Mucosa of stomach (tissue), 1 donor: ENCODE results near the gene CYP8B1.

Experiments used
- H3K27me3 ChIP-seq: one replicate; pipeline ENCODE4 v1.7.0; 2013; ENCODE audit warnings: mild to moderate bottlenecking, low read length; ENCODE audit not compliant: control insufficient read depth, insufficient read depth
- H3K36me3 ChIP-seq: one replicate; pipeline ENCODE4 v1.7.0; 2013; ENCODE audit warnings: low read length; ENCODE audit not compliant: control insufficient read depth, insufficient read depth
- H3K4me1 ChIP-seq: one replicate; pipeline ENCODE4 v1.7.0; 2013; ENCODE audit warnings: mild to moderate bottlenecking, low read length; ENCODE audit not compliant: control insufficient read depth, insufficient read depth
- H3K4me3 ChIP-seq: one replicate; pipeline ENCODE4 v1.7.0; 2013; ENCODE audit warnings: low read length
- H3K9ac ChIP-seq: one replicate; pipeline ENCODE4 v1.7.0; 2013; ENCODE audit warnings: mild to moderate bottlenecking, low read length, moderate library complexity
- H3K9me3 ChIP-seq: one replicate; pipeline ENCODE4 v1.7.0; 2013; ENCODE audit warnings: mild to moderate bottlenecking, low read length, moderate library complexity; ENCODE audit not compliant: control insufficient read depth
- donor health status: Pancreatic carcinoma.

The CYP8B1 gene

DNA sequence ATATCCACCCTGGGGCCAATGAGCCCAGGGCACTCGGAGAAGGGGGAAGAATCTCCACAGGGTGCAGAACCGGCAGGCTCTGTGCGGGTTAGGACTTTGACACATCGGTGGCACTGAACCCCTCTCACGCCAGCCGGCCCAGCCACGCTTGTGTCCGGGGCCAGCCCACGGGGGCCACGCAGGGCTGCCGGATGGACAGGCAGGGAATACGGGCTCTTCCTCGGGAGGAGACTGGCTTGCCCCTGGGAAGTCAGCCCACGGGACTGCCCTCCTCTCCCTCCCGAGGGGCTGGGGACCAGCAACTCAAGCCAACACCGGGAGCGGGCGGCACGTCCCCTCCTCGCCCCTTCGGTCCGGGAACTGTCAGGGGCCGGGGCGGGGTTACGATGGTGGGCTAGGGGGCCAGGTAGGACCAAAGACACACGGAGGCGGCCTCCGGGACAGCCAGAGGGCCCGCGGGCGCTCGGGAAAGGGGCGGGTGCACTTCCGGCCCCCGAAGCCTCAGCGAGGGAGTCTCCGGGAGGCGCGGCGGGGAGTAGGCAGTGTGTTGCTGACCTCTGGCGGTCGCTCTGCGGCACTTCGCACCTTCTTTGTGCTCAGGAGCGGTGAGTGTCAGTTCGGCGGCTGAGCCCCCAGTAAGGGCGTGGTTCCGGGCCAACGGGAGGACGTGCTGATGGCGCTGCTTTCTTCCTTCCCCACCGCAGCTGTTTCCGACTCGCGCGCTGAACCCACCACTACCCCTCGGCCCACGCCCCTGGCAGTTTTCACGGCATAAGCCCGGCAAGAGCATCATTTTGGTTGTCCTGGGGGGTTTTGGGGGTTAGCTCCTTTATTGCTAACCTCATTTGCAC, 5.1 kb upstream of the CYP8B1 start:
- peak overlapping the region; percentile 61 for H3K4me3 ChIP-seq
- H3K36me3 ChIP-seq, result no peaks in the 10 kb centered on the region
- H3K4me1 ChIP-seq, result peaks cover 11% of the 10 kb centered on the region
- peak overlapping the region; percentile 92 for H3K9ac ChIP-seq
- H3K27me3 ChIP-seq, result no peaks in the 10 kb centered on the region
- H3K9me3 ChIP-seq, result no peaks in the 10 kb centered on the region

DNA sequence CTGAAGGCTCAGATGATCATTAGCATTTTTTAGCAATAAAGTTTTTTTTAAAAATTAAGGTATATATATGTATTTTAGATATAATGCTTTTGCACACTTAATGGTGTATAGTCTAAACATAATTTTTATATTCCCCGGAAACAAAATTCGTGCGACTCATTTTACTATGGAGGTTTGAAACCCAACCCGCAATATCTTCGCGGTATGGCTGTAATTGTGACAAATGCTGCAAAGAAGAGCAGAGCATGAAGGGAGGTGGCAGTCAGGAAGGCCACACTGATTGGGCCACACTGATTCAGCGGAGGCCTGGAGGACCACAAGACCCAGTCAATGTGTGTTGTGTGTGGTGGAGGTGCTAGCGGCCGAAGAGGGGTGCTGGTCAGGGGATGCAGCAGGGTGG, 4.5 kb upstream of the CYP8B1 start:
- H3K9me3 ChIP-seq, result no peaks in the 10 kb centered on the region
- no peaks in the 10 kb centered on the region for H3K36me3 ChIP-seq
- H3K9ac ChIP-seq, result peak overlapping the region; percentile 92
- no peaks in the 10 kb centered on the region for H3K27me3 ChIP-seq
- H3K4me3 ChIP-seq, result peak overlapping the region; percentile 61
- H3K4me1 ChIP-seq, result peaks cover 11% of the 10 kb centered on the region

DNA sequence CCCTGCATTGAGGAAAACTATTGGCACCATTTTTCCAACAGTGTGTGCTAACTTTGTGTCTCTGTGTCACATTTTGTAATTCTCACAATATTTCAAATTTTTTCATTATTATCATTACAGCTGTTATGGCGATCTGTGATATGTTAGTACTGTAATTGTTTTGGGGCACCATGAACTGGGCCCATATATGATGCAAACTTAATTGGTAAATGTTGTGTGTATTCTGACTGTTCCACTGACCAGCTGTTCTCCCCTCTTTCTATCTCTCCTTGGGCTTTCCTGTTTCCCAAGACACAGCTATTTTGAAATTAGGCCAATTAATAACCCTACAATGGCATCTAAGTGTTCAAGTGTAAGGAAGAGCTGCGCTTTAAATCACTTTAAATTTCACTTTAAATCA, 2.2 kb upstream of the CYP8B1 start:
- Histone ChIP-seq H3K9ac (no peak overlapping the region), H3K9me3 (no peaks in the 10 kb centered on the region)

DNA sequence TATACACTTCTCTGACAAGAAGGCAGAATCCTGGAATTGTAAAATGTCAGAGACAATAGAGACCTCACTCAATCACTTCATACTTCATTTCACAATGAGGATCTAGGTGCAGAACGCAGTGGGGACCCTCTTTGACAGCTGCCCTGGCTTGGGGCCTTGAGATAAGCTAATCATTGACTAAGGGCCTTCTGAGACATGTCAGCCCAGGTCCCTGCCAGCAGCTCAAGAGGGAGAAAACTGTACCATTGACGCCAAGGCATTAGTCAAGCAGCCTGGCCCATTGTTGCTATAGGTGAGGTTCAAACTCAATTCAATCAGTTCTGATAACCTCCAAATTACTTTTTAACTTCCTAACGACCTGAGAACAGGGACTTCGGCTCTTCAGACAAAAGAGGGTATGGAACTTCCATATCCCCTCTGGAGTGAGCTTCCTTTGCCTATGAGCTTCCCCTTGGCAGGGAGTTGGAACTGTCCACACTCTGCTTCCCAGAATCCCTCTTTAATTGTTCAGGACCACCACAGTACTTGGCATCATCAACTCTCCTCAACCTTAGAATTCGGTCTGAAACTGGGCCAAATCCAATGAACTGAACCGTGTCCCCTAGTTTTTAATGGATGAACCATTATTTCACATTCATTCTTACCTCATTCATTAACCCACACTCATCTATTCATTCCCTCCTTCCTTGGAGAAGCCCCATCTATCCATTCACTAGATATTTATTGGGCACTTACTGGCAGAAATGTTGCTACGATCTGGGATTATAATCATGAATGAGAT, 1.5 kb upstream of the CYP8B1 start:
- H3K4me3 ChIP-seq, result no peak overlapping the region
- H3K36me3 ChIP-seq, result no peaks in the 10 kb centered on the region
- peaks cover 12% of the 10 kb centered on the region for H3K4me1 ChIP-seq
- H3K27me3 ChIP-seq, result no peaks in the 10 kb centered on the region
- H3K9ac ChIP-seq, result no peak overlapping the region
- no peaks in the 10 kb centered on the region for H3K9me3 ChIP-seq

More for the DNA sequence above, 2.2 kb upstream of the CYP8B1 start:
- peaks cover 11% of the 10 kb centered on the region for H3K4me1 ChIP-seq
- H3K4me3 ChIP-seq, result no peak overlapping the region
- no peaks in the 10 kb centered on the region for H3K36me3 ChIP-seq
- H3K27me3 ChIP-seq, result no peaks in the 10 kb centered on the region

DNA sequence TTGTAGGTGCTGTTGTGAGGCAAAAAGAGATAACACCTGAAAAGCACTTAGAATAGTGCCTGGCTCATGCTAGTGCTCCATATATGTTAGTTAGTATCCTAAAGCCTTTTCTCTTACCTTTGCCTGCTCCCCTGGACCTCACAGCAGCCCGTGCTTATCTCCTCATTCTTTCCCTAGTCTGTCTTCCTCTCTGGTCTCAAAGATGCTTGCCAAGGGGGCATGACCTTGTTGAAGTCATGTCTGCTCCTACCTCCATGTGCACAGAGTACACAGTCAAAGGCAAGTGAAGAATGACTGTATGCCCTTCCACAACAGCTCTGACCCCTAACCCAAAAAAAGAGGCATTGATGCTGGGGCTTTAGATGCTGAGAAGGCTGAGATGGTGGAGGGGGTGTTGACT, 722 bp upstream of the CYP8B1 start:
- Histone ChIP-seq H3K9me3 (no peaks in the 10 kb centered on the region), H3K4me3 (no peak overlapping the region), H3K27me3 (no peaks in the 10 kb centered on the region), H3K36me3 (no peaks in the 10 kb centered on the region), H3K9ac (no peak overlapping the region), H3K4me1 (peaks cover 18% of the 10 kb centered on the region)

DNA sequence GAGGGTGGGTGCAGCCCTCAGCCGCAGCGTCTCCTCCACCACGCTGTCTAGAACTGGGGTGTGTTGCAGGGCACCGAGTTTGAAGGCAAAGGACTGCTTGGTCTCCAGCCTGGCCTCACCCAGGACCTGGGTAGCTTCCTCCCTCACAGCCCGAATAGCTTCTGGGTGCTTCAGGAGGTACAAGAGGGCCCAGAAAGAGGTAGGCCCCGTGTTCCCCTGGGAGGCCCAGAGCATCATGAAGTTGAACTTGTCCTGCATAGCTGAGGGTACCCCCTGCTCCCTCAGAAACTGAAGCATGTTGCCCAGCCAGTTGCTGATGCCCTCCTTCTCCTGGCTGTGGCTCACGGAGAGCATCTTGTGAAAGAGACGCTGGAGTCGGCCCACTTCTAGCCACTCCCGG, 930 bp downstream of the CYP8B1 start:
- Histone ChIP-seq H3K4me1 (peaks cover 8% of the 10 kb centered on the region), H3K4me3 (no peak overlapping the region), H3K9me3 (no peaks in the 10 kb centered on the region), H3K9ac (no peak overlapping the region), H3K36me3 (no peaks in the 10 kb centered on the region), H3K27me3 (no peaks in the 10 kb centered on the region)

DNA sequence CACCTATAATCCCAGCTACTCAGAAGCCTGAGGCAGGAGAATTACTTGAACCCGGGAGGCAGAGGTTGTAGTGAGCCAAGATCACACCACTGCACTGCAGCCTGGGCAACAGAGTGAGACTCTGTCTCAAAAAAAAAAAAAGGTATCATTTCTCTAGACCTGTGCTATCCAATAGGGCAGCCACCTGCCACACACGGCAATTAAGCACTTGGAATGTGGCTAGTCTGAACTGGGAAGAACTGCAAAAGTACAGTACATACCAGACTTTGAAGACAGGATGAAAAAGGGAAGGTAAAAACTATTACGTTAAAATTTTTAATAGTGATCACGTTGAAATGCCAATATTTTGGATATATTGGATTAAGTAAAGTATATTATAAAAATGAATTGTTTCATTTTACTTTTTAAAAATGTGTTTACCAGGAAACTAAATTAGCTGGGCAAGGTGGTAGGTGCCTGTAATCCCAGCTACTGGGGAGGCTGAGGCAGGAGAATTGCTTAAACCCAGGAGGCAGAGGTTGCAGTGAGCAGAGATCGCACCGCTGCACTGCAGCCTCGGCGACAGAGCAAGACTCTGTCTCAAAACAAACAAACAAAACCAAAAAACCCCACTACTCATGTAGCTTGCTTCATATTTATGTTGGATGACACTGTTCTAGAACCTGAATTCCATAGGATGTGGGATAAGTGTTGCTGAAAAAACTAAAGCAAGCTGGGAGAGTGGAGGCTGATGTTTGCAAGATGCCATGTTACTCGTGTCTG, 2.3 kb downstream of the CYP8B1 start:
- no peak overlapping the region for H3K4me3 ChIP-seq
- H3K9ac ChIP-seq, result no peak overlapping the region

DNA sequence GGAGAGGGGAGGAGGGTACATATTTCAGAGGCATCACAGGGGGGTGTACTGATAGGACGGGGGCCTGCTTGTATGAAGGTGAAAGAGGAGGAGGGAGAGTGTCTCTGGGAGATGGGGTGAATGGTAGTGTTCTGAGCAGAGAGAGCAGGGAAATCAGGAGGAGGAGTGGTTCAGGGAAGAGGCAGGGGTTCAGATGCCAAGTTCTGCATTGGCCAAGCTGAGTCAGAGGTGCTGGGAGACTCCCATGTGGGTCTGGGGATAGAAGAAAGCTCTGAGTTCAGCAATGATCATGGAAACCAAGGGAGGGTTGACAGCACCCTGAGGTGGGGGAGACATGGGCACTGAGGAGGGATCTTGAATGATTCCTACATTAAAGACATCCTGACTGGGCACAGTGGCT, 3.0 kb downstream of the CYP8B1 start:
- Histone ChIP-seq H3K4me1 (peaks cover 8% of the 10 kb centered on the region), H3K4me3 (no peak overlapping the region), H3K36me3 (no peaks in the 10 kb centered on the region), H3K27me3 (no peaks in the 10 kb centered on the region), H3K9ac (no peak overlapping the region), H3K9me3 (no peaks in the 10 kb centered on the region)

More for the DNA sequence above, 2.3 kb downstream of the CYP8B1 start:
- Histone ChIP-seq H3K9me3 (no peaks in the 10 kb centered on the region), H3K36me3 (no peaks in the 10 kb centered on the region), H3K27me3 (no peaks in the 10 kb centered on the region), H3K4me1 (peaks cover 8% of the 10 kb centered on the region)

DNA sequence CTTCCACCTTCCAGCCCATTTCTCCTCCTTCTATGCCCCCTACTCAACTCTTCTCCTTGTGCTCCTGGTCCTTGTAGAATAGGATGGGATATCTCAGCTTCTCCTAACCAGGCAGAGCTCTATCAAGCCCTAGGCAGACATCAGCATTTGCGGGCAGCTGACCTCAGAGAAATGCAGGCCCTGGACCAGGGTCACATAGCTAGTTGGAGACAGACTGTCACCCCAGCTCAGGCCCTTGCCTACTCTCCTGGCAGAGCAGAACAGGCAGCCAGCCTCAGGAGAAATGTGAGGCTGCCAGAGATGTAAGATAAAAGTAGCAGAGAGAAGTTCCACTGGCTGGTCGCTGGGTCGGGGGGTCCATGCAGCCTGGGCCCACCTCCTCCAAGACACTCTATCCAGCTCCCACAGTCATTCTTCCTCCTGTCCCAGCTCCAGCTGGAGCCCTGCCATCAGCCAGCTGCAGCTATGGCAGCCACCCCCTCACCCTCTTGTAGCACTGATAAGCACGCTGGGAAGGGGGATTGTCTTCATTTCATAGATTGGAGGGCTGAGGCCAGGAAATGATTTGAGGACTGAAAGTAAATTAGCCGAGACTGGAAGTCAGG, 4.0 kb downstream of the CYP8B1 start:
- no peaks in the 10 kb centered on the region for H3K36me3 ChIP-seq

DNA sequence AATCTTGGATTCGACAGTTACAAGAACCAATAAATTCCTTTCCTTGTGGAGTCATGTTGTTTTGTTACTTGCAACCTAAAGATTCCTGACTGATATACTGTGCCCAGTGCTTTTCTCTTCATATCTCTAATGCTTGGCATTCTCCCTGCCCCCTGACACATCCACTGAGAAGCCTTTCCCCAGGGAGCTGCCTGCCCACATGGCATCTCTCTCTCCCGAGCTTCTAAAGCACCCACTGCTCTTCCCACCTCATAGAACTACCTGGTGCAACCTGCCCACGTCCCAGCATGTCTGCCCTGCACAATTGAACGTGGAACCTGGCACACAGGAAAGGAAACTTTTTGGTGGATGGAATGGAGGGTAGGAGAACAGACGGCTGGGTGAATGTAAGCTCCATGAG, 6.8 kb downstream of the CYP8B1 start:
- no peak overlapping the region for H3K4me3 ChIP-seq
- H3K4me1 ChIP-seq, result peaks cover 8% of the 10 kb centered on the region
- H3K27me3 ChIP-seq, result no peaks in the 10 kb centered on the region
- no peak overlapping the region for H3K9ac ChIP-seq
- H3K36me3 ChIP-seq, result no peaks in the 10 kb centered on the region
- H3K9me3 ChIP-seq, result no peaks in the 10 kb centered on the region

More for the DNA sequence above, 4.0 kb downstream of the CYP8B1 start:
- Histone ChIP-seq H3K4me3 (no peak overlapping the region), H3K9ac (no peak overlapping the region), H3K4me1 (peaks cover 8% of the 10 kb centered on the region), H3K27me3 (no peaks in the 10 kb centered on the region), H3K9me3 (no peaks in the 10 kb centered on the region)

DNA sequence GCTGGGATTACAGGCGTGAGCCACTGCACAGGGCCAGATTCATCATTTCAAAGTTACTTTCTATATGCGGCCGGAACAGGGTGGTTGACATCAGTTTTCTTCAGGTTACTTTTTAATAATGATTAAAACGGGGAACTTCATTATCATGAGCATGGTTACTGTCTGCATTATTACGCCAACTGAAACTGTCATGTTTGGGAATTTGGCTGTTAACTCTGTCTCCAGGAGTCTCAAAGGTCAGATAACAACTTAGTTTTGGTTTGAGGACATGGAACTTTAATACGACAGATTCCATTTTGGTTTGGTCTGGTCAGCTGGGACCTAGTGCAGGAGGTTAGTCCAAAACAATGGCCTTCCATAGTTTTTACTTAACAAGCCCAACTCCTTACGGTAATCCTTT, 8.5 kb downstream of the CYP8B1 start:
- Histone ChIP-seq H3K4me3 (no peak overlapping the region), H3K9me3 (no peaks in the 10 kb centered on the region), H3K36me3 (no peaks in the 10 kb centered on the region), H3K27me3 (no peaks in the 10 kb centered on the region), H3K4me1 (peaks cover 7% of the 10 kb centered on the region), H3K9ac (no peak overlapping the region)
